ENCODE measurements around the gene SLC4A11.

SLC4A11 gene

DNA sequence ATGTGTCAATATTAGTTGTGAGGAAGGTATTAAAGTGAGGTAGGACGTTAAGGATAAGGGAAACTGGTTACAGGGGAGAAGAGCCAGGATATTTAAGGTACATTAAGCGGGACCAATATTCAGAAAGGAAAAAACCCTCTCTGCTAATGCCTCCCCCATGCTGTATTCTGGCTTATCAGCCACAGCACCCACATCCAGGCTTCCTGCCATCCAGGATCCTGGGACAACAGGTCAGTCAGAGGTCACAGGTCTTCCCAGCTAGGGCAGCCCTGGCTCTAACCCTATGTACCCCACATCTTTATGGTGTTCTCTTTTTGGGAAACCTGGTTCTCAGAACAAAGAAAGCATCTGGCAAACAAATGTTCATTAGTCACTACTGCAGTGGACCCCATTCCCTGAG, 39.8 kb downstream of the SLC4A11 start:
- no peak overlapping the region for H3K4me3 ChIP-seq (ENCODE audit: low read depth, low read length)
- TF ChIP-seq, protein P1, sequence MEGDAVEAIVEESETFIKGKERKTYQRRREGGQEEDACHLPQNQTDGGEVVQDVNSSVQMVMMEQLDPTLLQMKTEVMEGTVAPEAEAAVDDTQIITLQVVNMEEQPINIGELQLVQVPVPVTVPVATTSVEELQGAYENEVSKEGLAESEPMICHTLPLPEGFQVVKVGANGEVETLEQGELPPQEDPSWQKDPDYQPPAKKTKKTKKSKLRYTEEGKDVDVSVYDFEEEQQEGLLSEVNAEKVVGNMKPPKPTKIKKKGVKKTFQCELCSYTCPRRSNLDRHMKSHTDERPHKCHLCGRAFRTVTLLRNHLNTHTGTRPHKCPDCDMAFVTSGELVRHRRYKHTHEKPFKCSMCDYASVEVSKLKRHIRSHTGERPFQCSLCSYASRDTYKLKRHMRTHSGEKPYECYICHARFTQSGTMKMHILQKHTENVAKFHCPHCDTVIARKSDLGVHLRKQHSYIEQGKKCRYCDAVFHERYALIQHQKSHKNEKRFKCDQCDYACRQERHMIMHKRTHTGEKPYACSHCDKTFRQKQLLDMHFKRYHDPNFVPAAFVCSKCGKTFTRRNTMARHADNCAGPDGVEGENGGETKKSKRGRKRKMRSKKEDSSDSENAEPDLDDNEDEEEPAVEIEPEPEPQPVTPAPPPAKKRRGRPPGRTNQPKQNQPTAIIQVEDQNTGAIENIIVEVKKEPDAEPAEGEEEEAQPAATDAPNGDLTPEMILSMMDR (IDR thresholded peaks at IDR 0.05; ENCODE audit: low read depth, low read length) = no peak

DNA sequence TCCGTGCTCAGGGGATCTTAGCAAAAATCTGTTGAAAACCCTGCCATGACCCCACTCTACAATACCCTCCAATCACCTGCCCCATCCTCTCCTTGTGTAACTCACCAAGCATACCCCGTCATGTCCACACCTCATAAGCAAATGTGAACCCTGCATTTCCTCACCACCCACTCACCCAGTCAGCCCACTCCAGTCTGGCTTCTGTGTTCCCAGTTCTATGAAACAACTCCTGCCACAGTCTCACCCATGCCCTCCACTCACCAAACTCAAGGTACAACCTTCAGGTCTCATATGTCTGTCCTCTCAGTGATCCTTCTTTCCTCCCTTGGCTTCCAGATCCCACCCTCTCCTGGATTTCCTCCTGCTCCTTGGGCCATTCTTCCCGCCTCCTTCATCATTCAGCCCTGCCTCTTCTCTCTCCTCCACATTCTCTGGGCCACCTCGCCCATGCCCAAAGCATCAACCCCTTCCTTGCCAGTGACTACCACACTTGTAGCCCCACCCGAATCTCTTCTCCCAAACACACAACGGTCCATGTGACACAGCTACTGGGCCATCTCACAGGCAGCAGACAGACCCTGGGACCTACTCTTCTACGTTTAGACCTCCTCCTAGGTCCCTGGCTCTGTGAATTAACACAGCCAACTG, 43.3 kb downstream of the SLC4A11 start:
- TF ChIP-seq, protein P1 (IDR thresholded peaks at IDR 0.05; ENCODE audit: low read depth, low read length) = no peak
- no peak overlapping the region for H3K4me3 ChIP-seq (ENCODE audit: low read depth, low read length)

DNA sequence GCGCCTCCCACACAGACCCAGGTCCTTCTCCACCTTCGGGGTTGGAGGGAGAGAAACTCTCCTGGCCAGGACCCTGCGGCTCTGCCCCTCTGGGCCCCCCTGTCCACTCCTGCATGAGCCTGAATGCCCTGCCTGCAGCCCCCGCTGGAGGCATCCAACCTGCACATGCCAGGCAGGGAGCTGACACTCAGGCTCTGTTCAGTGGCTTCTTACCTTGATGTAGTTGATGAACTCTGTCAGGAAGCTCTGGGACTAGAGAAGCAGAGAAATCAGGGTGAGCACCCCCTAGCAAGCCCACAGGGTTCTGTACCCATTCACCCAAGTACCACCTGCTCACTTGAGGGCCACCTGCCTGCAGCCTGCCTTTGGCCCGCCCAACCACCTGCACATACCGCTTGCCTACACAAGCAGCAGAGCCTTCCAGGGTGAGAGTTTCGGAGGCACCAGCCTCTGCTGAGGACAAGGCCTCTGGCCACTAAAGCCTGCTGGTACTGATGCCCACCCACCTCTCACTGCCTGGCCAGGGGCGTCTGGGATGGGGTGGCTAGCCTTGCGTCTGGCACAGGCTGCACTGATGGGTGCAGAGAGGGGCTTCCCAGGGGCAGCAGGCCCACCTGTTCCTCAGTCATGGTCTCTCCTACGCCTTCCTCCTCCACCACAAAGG, 44.2 kb downstream of the SLC4A11 start:
- no peak overlapping the region for H3K4me3 ChIP-seq (ENCODE audit: low read depth, low read length)
- TF ChIP-seq, protein P1 (IDR thresholded peaks at IDR 0.05; ENCODE audit: low read depth, low read length) = no peak

DNA sequence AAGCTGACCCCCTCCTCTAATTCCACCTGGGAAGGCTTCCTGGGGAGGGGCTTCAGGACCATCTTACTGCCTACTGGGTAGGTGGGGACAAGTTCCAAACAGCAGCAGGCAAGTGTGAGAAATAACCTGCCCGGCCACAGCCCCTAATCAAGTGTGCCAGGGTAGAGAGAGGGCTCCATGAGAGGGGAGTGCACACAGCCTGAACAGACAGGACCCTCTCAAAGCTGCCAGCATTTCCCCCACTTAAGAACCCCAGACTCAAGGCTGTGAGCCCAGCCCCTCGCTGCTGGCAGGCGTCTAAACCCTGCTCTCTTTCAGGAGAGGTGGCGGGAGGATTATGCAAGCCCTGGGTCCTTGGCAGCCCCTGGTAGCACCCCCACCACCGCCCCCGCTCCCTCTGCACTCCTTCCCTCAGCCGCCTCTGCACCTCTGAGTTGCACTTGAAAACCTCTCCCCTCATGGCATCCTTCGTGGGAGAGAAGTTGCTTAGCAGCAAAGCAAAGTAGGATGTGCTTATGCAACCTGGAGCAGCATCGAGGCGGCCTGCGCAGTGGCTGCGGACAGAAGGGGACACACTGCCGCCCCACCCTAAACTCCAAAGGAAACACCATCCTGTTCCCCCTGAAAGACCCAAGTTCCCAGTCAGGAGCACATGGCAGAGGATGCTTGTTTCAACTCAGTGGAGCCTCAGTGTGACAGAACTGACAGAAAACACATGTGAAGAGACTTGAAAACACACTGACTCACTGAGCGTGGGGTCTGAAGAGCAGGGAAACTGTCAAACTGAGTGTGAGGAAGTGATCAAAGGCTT, 45.0 kb downstream of the SLC4A11 start:
- TF ChIP-seq, protein P1 (IDR thresholded peaks at IDR 0.05; ENCODE audit: low read depth, low read length) = no peak

DNA sequence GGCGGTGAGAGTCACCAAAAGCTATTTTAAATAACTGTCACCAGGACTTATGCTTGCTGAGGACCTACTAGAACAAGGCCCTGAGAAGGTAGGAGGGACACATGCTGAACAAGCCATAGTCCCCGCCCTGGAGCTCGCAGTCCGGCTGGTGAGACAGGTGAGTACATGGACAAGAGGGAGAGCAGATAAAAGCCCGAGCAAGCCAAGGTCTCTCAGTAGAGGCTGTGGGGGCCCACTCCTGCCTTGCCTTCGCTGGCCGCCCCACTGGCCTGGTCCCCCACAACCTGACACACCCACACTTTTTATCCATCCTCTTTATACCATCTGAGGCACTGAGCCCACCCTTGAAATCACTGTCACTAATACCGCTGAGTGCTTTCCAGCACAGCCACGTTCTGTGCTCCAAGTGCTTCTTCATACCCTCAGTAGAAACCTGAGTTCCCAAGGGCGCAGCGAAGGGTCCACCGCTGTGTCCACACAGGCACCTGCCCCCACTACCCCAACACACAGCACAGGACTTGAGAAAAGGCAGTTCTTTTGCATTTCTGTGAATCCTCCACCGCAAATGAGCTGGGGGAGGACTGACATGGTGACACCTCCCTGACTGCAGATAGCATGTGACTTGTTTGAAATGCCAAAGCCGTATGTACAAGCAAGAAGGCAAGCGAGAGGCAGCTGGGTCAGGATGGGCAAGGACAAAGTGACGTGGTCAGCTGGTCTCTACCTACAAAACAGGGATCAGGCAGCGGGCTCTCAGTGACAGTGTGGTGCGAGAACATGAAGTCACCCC, 46.6 kb downstream of the SLC4A11 start:
- TF ChIP-seq, protein P1 (IDR thresholded peaks at IDR 0.05; ENCODE audit: low read depth, low read length) = no peak
- H3K4me3 ChIP-seq (ENCODE audit: low read depth, low read length) = no peak overlapping the region

More for the DNA sequence above, 45.0 kb downstream of the SLC4A11 start:
- no peak overlapping the region for H3K4me3 ChIP-seq (ENCODE audit: low read depth, low read length)

DNA sequence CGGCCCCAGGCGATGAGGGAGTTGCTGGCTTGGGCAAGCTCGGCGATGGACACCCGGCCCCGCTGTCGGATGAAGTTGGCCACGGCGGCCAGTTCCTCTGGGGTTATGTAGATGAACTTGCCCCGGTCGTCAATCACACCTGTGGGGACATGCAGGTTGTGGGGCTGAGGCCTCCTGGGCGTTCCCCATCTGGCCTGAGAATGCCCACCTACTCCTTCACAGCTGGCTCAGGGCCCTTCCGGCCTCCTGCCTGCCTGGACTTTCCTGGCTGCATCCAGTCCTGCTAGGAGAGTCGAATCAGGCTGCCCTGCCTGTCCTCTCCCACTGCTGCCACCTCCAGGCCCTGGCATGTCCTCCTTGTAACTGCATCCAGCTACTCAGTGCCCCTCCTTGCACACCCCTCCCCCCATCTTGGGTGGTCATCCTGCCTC, 48.3 kb downstream of the SLC4A11 start:
- no peak overlapping the region for H3K4me3 ChIP-seq (ENCODE audit: low read depth, low read length)
- TF ChIP-seq, protein P1 (IDR thresholded peaks at IDR 0.05; ENCODE audit: low read depth, low read length) = no peak

Data from WI38 (cell line).